Endothelial cell of umbilical vein (primary cell): Measurements from ENCODE around the gene MIF4GD. TPM values are rescaled to one million over a fixed set of nuclear protein-coding genes. Genes with fewer than 3 reads are reported as not detected.

Experiments used
- BruUV-seq: library from RNA; stranded (reverse); fragments of 400-500 nt; replicated peaks from 2 replicates; lab custom pipeline; 2021; lab: Mats Ljungman, UMichigan
- CTCF ChIA-PET: fragments of 300-600, 350-600 bp; sonication (Branson Sonifier 250); formaldehyde crosslinking; loops from one replicate; lab custom pipeline; 2021; ENCODE audit warnings: antibody characterized with exemption, inconsistent platforms; lab: Charles Lee
- POLR2A ChIA-PET: fragments of 300-600, 350-600 bp; sonication (Branson Sonifier 250); formaldehyde crosslinking; loops from one replicate; lab custom pipeline; 2021; ENCODE audit warnings: antibody characterized with exemption, inconsistent platforms; lab: Charles Lee
- DNase-seq: peaks from one replicate; pipeline ENCODE4 v3.0.0-alpha.2; 2011; ENCODE audit warnings: low read depth, low spot score
- FAIRE-seq: peaks from 2 replicates; lab custom pipeline; 2011; peaks lifted over from hg19 to GRCh38; lab: Jason Lieb, UNC
- H2AFZ ChIP-seq: 2 replicates; pipeline ENCODE4 v1.6.0; 2012; ENCODE audit warnings: low read depth, low read length, control low read depth, inconsistent platforms
- H3K27ac ChIP-seq: 2 replicates; pipeline ENCODE4 v1.5.1; 2011; ENCODE audit warnings: low read depth, mild to moderate bottlenecking, control low read depth, low read length, moderate library complexity; ENCODE audit not compliant: insufficient read depth
- H3K27me3 ChIP-seq, 2 experiments: 2 replicates each; pipeline versions ENCODE4 v1.6.0 to v1.6.1; 2011; ENCODE audit warnings: low read length in 2 of 2, mixed read lengths in 1 of 2; ENCODE audit not compliant: control insufficient read depth in 2 of 2, insufficient read depth in 2 of 2
- H3K36me3 ChIP-seq, 2 experiments: 2 replicates in 1 of 2; 3 replicates in 1 of 2; pipeline ENCODE4 v1.5.1; 2011; ENCODE audit warnings: low read length in 2 of 2, mild to moderate bottlenecking in 1 of 2, moderate library complexity in 1 of 2; ENCODE audit not compliant: control insufficient read depth in 2 of 2, insufficient read depth in 2 of 2; ENCODE audit errors: extremely low read depth in 1 of 2
- H3K4me1 ChIP-seq: 3 replicates; pipeline ENCODE4 v1.5.1; 2011; ENCODE audit warnings: mild to moderate bottlenecking, low read length; ENCODE audit not compliant: control insufficient read depth, insufficient read depth; ENCODE audit errors: extremely low read depth
- H3K4me2 ChIP-seq: 2 replicates; pipeline ENCODE4 v1.6.1; 2011; ENCODE audit warnings: low read length, control low read depth, mixed read lengths; ENCODE audit not compliant: insufficient read depth
- H3K4me3 ChIP-seq, 3 experiments: fragments of 200-600 bp in 1 of 3; sonication (generic), shearing (Covaris generic) in 1 of 3; replicated peaks in 1 of 3; 2 replicates each; pipeline ENCODE4 v1.5.1; 2011 to 2016; ENCODE audit warnings: control low read depth in 3 of 3, low read length in 3 of 3, mild to moderate bottlenecking in 2 of 3, inconsistent platforms in 1 of 3, low read depth in 1 of 3, moderate library complexity in 1 of 3; ENCODE audit not compliant: insufficient read depth in 1 of 3
- H3K79me2 ChIP-seq: 2 replicates; pipeline ENCODE4 v1.6.0; 2012; ENCODE audit warnings: low read length, inconsistent platforms; ENCODE audit not compliant: control insufficient read depth, insufficient read depth
- H3K9ac ChIP-seq: replicated peaks from 2 replicates; pipeline ENCODE3; 2011; ENCODE audit warnings: low read length, control low read depth; ENCODE audit not compliant: insufficient read depth; ENCODE audit errors: extremely low read depth
- H3K9me1 ChIP-seq: replicated peaks from 3 replicates; pipeline ENCODE4 v1.6.0; 2011; ENCODE audit warnings: mild to moderate bottlenecking, low read length; ENCODE audit not compliant: control insufficient read depth, insufficient read depth; ENCODE audit errors: extremely low read depth
- H3K9me3 ChIP-seq: replicated peaks from 2 replicates; pipeline ENCODE4 v1.5.1; 2012; ENCODE audit warnings: low read length, inconsistent platforms; ENCODE audit not compliant: control insufficient read depth, insufficient read depth
- H4K20me1 ChIP-seq: replicated peaks from 2 replicates; pipeline ENCODE3; 2011; ENCODE audit warnings: mild to moderate bottlenecking, low read length; ENCODE audit not compliant: control insufficient read depth, insufficient read depth; ENCODE audit errors: extremely low read depth
- EZH2 ChIP-seq: IDR thresholded peaks from 2 replicates; pipeline ENCODE4 v1.6.1; 2012; ENCODE audit warnings: borderline replicate concordance, low read depth, mild to moderate bottlenecking, moderate library complexity, low read length, inconsistent platforms; ENCODE audit not compliant: severe bottlenecking
- FOS ChIP-seq: IDR thresholded peaks from 2 replicates; pipeline ENCODE4 v1.6.1; 2011; ENCODE audit warnings: mild to moderate bottlenecking, low read length, moderate library complexity, borderline replicate concordance; ENCODE audit not compliant: insufficient read depth
- GATA2 ChIP-seq: IDR thresholded peaks from 2 replicates; pipeline ENCODE4 v1.7.0; 2011; ENCODE audit warnings: low read depth, mild to moderate bottlenecking, moderate library complexity, mixed read lengths, low read length; ENCODE audit not compliant: insufficient read length, insufficient read depth
- JUN ChIP-seq: IDR thresholded peaks from 2 replicates; pipeline ENCODE4 v1.6.1; 2011; ENCODE audit warnings: borderline replicate concordance, low read depth; ENCODE audit not compliant: insufficient read length, insufficient read depth
- MYC ChIP-seq: IDR thresholded peaks from one replicate; pipeline ENCODE4 v1.6.1; 2011; ENCODE audit warnings: mild to moderate bottlenecking, low read depth, low read length
- POLR2A ChIP-seq: IDR thresholded peaks from 2 replicates; pipeline ENCODE4 v1.6.1; 2012; ENCODE audit warnings: low read depth, mild to moderate bottlenecking, control low read depth, low read length
- POLR2AphosphoS5 ChIP-seq: IDR thresholded peaks from 2 replicates; pipeline ENCODE4 v1.6.1; 2012; ENCODE audit warnings: low read depth, mild to moderate bottlenecking, control low read depth, low read length, moderate library complexity; ENCODE audit not compliant: insufficient read depth
- dilution Hi-C: fragments of 300-500 bp; cut with MboI; formaldehyde crosslinking; loops from one replicate; pipeline ENCODE4 v1.15.0; 2019; ENCODE audit warnings: low sequenced_read_pairs; ENCODE audit not compliant: extremely low pct_ligation_motif_present
- intact Hi-C: fragments of 100-400 bp; cut with micrococcal nuclease; formaldehyde crosslinking; loops from one replicate; pipeline ENCODE4 v1.10.0; 2022
- polyA plus RNA-seq, 4 experiments: library from polyadenylated mRNA; depleted of rRNA in 3 of 4; stranded (reverse) in 3 of 4; unstranded in 1 of 4; fragments of >200 nt; gene quantifications; 2 replicates each; pipeline versions ENCODE4 v1.2.1 to v1.2.3, GENCODE V29; 2011 to 2012; ENCODE audit warnings: missing spikeins in 1 of 4
- total RNA-seq: library from RNA; stranded (reverse); gene quantifications from 2 replicates; pipeline ENCODE4 v1.2.3, GENCODE V29; 2021
- TF ChIP-seq, protein P1 (sequence below): IDR thresholded peaks from 2 replicates; pipeline ENCODE4 v1.6.1; 2011; ENCODE audit not compliant: insufficient read depth, insufficient read length
- TF ChIP-seq, protein P2 (sequence below), 2 donors: IDR thresholded peaks; 1 replicate in 1 of 2; 2 replicates in 1 of 2; pipeline ENCODE4 v1.5.1; 2011; ENCODE audit warnings: low read length in 2 of 2, mild to moderate bottlenecking in 2 of 2, moderate library complexity in 2 of 2, control low read depth in 1 of 2, inconsistent platforms in 1 of 2, low read depth in 1 of 2; ENCODE audit not compliant: insufficient read depth in 1 of 2; ENCODE audit errors: extremely low read depth in 1 of 2

The MIF4GD gene
- total and polyA plus RNA-seq, 2 donors (not counting 3 experiments of a cell fraction or from before 2014, with no cell fraction given): 12.4 to 35.7 TPM

DNA sequence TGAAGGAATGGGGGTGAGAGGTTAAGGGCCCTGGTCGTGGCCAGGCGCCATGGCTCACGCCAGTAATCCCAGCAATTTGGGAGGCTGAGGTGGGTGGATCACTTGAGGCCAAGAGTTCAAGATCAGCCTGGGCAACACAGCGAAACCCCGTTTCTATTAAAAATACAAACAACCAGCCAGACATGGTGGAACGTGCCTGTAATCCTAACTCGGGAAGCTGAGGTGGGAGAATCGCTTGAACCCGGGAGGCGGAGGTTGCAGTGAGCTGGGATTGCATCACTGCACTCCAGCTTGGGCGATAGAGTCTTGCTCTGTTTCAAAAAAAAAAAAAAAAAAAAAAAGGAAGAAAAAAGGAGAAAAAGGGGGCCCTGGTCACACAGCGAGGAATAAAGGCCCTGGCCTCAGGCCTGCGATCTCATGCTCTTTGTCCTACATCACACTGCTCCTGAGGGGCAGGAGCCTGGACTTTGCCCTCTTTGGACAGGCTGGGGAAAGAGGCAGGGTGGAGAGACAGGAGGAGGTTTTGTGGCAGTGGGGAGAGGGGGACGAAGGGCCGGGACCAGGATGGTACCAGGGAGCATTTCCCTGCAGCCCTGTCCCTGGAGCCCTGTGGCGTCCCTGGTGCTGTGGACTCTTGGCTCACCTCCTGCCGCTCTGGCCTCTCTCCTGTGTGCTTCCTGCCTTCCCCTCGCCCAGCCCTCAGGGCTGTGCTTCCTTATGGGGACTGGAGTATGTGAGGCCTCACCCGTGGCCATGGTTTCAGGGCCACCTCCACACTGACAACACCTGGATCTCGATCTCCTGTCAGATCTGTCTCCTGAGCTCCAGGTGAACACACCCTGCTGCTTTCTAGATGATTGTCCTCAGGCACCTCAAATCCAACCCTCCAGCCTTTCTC, 38.0 kb upstream of the MIF4GD start:
- no peaks in the 10 kb centered on the region for H3K27me3 ChIP-seq
- CTCF ChIA-PET: interaction anchor here (0.7 to 1.0 kb wide), 2 partner anchors 14 to 38 kb away, joined by 3 to 4 read pairs; partner anchors contain the start of gene MIF4GD
- POLR2A ChIA-PET: no interaction called here
- no peak overlapping the region for H3K4me3 ChIP-seq
- no peaks in the 10 kb centered on the region for H3K79me2 ChIP-seq
- H4K20me1 ChIP-seq: no peaks in the 10 kb centered on the region
- H3K4me2 ChIP-seq: no peak overlapping the region
- BruUV-seq: no TSS peak
- DNase-seq (no peak), FAIRE-seq (no peak)
- no peaks in the 10 kb centered on the region for H3K9me1 ChIP-seq
- H2AFZ ChIP-seq: no peak overlapping the region
- no peaks in the 10 kb centered on the region for H3K4me1 ChIP-seq
- dilution Hi-C loops (no loop called here), intact Hi-C loops (no loop called here)
- H3K9ac ChIP-seq: no peak overlapping the region
- no peaks in the 10 kb centered on the region for H3K9me3 ChIP-seq
- no peak for TF ChIP-seq POLR2A
- TF ChIP-seq, protein P1, sequence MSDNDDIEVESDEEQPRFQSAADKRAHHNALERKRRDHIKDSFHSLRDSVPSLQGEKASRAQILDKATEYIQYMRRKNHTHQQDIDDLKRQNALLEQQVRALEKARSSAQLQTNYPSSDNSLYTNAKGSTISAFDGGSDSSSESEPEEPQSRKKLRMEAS: no peak
- no peak for TF ChIP-seq GATA2
- TF ChIP-seq MYC: no peak
- no peak for TF ChIP-seq JUN
- no peak for TF ChIP-seq POLR2AphosphoS5
- TF ChIP-seq, protein P2, sequence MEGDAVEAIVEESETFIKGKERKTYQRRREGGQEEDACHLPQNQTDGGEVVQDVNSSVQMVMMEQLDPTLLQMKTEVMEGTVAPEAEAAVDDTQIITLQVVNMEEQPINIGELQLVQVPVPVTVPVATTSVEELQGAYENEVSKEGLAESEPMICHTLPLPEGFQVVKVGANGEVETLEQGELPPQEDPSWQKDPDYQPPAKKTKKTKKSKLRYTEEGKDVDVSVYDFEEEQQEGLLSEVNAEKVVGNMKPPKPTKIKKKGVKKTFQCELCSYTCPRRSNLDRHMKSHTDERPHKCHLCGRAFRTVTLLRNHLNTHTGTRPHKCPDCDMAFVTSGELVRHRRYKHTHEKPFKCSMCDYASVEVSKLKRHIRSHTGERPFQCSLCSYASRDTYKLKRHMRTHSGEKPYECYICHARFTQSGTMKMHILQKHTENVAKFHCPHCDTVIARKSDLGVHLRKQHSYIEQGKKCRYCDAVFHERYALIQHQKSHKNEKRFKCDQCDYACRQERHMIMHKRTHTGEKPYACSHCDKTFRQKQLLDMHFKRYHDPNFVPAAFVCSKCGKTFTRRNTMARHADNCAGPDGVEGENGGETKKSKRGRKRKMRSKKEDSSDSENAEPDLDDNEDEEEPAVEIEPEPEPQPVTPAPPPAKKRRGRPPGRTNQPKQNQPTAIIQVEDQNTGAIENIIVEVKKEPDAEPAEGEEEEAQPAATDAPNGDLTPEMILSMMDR (IDR thresholded peaks at IDR 0.05; ENCODE audit: extremely low read depth in 1 of 2, insufficient read depth in 1 of 2, low read depth in 1 of 2, low read length in 2 of 2): no peak
- TF ChIP-seq EZH2: no peak
- TF ChIP-seq FOS: no peak
- no peaks in the 10 kb centered on the region for H3K36me3 ChIP-seq
- no peak overlapping the region for H3K27ac ChIP-seq
